Stimulated activated CD8-positive, alpha-beta memory T cell treated with anti-CD3 and anti-CD28 coated beads, Interleukin-4, amount 100 ng/mL, for 24 hours (primary cell): ENCODE measurements around the gene SRD5A1.

ENCODE experiments used
- DNase-seq: peaks from one replicate; pipeline ENCODE4 v3.0.0-alpha.2; 2020; ENCODE audit warnings: low read depth

SRD5A1 gene

DNA sequence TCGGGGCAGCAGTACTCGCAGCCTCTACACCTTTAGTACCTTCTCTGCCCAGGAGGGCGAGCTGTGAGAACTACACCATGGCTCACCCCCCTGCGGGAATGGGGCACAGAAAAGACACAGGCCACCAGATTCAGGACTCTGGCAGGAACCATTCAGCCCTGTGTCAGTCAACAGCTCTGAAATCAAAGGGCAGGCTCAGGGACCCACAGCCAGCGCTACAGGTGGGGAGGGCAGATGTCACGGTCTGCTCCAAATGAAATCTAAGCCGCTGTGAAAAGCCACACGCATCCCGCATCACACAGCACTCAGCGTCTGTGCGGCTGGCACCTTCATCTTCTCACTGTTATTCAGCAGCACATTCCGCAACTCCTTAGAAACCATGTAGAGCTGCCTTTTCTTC, 28.3 kb upstream of the SRD5A1 start:
- no peak for DNase-seq

GRCh38 chr5:6606884-6607558, 26.2 kb upstream of the SRD5A1 start:
- no peak for DNase-seq

DNA sequence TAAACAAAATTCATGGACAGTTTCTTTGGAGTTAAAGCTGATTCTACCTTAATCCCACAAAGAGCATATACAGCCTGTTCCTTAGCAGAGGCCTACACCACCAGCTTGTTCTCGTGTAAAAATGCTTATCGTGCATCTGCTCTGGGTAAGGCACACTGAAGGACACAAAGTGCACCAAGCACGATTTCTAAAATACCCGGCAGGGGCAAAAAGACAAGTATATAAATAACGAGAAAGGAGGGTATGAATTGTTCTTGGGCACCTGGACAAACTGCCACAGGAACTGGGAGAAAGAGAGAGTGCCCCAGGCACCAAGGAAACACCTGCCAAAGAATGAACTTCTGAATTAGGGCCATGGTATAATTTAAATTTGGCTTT, 25.7 kb upstream of the SRD5A1 start:
- DNase-seq = no peak

DNA sequence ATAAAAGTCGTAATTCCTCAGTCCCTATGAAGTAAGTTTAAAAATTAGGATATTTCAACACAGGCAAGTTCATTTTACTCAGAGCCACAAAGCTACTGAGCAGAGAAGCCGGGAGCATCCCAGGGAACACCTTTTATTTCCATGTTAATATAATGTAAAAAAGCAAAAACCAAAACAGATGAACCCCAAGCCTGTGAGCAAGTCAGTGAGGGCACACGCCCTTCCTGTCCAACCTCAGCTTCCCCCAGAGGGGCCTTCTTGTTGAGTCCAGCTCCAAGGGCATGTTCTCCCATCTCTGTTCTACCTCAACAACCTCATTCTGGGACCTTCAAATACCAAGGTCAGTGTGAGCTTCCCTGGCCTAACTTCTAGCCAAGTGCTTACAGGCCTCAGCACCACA, 25.2 kb upstream of the SRD5A1 start:
- DNase-seq = no peak

DNA sequence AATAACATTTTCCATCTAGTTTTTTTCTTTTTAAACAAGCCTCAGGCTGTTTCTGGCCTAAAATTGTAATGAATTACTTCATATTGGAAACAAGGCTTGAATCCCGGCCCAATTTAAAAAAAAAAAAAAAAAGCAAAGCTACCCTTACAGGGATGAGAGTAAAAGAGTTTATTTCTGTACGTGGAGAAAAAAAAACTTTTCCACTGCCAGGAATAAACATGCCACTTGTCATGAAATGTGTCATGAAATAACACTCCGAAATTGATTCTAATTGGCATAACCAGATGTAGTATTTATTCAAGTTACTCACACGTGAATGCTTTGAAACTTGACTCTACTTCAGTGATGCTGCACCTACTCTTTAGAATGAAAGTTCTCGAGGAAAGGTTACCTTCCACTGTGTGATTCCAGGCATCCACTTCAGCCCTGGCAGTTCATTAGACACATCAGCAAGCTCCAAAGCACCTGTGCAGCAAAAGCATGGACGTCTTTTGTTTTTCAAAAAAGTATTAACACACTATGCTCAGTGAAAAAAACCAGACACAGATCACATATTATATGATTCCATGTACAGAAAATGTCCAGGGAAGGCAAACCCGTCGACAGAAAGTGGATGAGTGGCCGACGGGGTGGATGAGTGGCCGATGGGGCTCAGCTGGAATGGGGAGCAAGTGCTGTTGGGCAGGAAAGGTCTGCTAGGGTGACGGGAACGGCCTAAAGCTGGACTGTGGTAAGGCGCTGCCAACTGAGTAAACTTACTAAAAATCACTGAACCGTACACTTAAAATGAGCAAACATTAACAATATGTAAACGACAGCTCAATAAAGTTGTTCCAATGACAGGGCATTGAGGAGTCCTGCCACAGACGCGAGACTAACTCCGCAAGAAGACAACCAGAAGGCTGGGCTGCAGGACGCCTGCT, 21.6 kb upstream of the SRD5A1 start:
- DNase-seq = no peak

- DNase-seq = no peak
Measured at GRCh38 chr5:6615034-6615815, 18.0 kb upstream of the SRD5A1 start.

- DNase-seq = no peak
Measured at GRCh38 chr5:6616632-6617031, 16.6 kb upstream of the SRD5A1 start.

GRCh38 chr5:6623228-6623627, 10.0 kb upstream of the SRD5A1 start:
- no peak for DNase-seq

GRCh38 chr5:6623941-6624340, 9.3 kb upstream of the SRD5A1 start:
- DNase-seq = no peak

DNA sequence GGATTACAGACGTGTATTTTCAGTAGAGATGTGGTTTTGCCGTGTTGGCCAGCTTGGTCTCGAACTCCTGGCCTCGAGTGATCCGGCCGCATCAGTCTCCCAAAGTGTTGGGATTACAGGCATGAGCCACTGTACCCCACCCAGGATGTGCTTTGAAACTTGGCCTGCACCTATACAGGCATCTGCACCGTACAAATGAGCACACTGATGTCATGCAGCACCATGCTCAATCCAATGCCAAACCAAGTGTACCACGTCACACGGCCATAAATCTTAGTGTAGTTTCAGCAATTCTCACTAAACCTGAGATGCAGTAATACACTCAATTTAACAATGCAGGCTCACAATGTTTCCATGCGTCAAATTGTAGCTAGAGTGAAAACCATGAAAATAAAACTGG, 6.7 kb upstream of the SRD5A1 start:
- no peak for DNase-seq

GRCh38 chr5:6631441-6631840, 1.8 kb upstream of the SRD5A1 start:
- no peak for DNase-seq

DNA sequence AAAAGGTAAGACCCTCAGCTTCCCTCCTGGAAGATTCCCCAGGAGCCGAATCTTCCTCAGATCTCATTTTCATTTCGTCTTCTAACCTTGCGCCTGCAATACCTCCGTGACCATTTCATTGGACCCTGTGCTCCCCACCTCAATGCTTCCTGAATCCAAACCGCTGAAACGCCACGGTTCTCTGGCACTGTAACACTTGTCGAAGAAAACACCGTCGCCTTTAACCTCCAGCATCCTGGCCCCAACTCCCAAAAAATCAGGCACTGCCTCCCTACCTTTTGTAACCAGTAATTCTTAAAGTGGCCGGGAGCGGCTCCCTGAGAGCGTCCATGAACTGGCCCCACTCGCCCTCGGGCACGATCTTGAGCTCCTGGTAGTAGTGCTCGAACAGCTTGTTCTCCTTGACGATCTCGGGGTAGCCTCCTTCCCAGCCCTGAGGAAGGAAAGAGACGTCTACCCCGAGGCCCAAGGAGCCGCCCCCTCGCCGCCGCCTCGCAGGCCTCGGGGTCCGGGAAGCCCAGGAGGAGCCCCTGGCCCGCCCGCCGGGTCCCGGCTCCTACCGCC, 834 bp upstream of the SRD5A1 start:
- DNase-seq = no peak

GRCh38 chr5:6633469-6634245, 417 bp downstream of the SRD5A1 start:
- no peak for DNase-seq

DNA sequence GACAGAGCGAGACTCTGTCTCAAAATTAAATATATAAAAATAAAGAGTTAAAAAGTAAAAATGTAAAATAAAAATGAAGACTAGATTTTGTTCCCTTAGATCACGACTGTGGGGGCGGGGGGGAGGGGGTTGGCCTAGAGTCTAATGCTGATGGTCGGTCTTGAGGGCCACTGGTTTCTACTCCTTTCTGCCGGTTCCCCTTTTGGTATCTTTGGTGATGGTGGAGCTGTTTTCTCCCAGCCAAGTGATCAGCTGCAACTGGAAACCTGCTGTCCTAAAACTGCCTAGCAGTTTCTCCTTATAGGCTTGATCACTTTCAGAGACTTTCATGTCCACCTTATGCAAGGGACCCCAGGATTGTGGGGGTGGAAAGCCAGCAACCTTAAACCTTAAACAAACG, 1.1 kb downstream of the SRD5A1 start:
- no peak for DNase-seq

GRCh38 chr5:6634788-6635430, 1.7 kb downstream of the SRD5A1 start:
- DNase-seq = no peak

GRCh38 chr5:6636293-6636692, 3.1 kb downstream of the SRD5A1 start:
- DNase-seq = no peak

DNA sequence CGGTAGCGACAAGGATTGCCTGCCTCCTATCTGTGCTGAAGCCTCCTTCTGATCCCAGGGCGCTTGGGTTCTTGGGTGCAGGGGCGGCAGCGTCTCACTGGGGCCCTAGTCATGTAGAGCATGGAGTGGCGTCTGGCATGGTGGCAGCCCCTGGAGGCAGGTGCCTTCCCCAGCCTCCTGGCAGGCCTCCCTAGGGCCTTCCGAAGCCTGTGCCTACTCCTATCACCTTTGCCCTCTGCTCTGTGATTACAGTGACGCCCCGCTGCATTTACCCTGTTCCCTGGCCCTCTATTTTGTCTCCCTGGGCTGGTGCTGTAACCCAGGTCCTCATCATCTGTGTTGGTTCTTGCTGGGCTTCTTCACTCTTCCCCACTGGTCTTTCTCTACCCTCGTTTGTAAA, 3.8 kb downstream of the SRD5A1 start:
- no peak for DNase-seq

DNA sequence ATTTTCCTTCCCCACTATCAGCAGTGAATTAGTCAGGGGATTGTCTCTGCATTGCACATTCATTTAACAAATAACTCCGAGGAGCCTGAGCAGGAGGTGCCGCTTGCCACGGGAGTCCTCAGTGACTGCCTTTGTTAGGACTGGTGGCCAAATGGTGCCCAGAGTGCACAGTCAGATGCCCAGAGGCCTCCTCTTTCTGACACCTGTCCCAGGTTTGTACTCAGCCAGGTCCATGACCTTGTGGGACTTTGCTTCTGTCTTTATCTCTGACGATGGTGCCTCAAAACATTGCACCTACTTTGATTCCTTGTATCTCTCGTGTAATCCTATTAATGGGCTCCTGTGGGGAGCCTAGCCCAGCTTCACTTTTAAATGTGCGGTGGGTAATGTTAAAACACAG, 4.3 kb downstream of the SRD5A1 start:
- DNase-seq = no peak

- no peak for DNase-seq
Measured at GRCh38 chr5:6638236-6638635, 5.0 kb downstream of the SRD5A1 start.

GRCh38 chr5:6642655-6643054, 9.4 kb downstream of the SRD5A1 start:
- DNase-seq = no peak

DNA sequence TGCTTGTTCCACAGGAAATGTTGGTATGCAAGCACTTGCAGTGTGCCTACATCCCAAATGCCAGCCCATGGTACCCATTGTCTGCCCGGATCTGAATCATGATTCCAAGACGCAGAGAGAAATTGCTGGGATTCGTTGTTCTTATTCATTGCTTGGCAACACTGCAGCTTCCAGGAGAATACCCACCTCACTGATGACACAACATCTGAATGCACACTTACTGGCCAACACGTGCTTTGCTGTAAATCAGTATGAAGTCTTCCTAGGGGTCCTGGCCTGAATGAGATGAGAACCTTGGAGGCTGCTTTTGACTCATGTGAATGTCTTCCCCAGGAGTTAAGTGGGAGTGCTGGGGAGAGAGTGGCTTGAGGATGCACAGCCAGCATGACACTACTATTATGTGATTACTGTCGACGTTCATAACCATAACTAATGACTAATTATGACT, 11.6 kb downstream of the SRD5A1 start:
- no peak for DNase-seq
